Measurements from ENCODE around the gene LRTM1.
A peak's percentile ranks its signal among the peaks of the same experiment; 100 is the strongest.

Gene LRTM1

DNA sequence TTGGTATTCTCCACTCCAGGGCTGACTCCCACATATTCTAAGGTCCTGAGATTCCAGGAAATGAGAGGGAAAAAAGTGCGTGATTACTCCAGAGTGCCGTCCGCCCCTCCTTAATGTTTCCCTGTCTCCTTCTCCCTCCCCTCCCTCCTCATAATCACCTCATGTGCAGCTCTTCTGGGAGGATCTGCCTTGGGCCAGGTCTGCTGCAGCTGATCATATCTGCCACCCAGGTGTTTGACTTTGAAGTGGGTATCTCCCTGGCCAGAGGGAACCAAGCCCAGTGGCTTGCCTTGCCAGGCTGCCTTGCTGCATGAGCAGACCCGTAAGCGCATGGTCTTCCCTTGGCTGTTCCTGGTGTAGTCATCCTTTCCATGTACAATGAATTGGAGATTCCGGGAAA lies 28.1 kb upstream of the LRTM1 start:
- no peak for DNase-seq (ENCODE audit: low read depth)
- TF ChIP-seq, protein P1, sequence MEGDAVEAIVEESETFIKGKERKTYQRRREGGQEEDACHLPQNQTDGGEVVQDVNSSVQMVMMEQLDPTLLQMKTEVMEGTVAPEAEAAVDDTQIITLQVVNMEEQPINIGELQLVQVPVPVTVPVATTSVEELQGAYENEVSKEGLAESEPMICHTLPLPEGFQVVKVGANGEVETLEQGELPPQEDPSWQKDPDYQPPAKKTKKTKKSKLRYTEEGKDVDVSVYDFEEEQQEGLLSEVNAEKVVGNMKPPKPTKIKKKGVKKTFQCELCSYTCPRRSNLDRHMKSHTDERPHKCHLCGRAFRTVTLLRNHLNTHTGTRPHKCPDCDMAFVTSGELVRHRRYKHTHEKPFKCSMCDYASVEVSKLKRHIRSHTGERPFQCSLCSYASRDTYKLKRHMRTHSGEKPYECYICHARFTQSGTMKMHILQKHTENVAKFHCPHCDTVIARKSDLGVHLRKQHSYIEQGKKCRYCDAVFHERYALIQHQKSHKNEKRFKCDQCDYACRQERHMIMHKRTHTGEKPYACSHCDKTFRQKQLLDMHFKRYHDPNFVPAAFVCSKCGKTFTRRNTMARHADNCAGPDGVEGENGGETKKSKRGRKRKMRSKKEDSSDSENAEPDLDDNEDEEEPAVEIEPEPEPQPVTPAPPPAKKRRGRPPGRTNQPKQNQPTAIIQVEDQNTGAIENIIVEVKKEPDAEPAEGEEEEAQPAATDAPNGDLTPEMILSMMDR (conservative IDR thresholded peaks at IDR 0.05; ENCODE audit: low read depth, low read length) = no peak
- no peak overlapping the region for H3K4me3 ChIP-seq (ENCODE audit: low read length)

DNA sequence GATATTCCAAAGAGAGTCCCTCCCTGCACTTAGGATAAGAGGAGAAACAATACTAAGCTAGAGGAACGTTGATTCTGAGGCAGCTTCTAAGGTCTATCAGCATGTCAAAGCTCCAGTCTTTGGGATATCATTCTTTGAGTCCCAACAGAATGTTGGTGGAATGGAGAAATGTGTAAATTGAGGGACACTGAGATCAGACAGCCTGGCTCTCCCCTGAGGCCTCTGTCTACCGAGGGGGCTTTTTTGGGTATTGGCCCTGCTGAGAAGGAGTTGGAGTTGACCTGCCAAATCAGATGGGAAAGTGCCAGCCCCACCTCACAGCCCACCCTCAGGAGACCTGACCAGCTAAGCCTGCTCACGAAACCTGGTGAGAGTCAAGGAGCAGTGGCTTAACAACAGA lies 27.6 kb upstream of the LRTM1 start:
- no peak overlapping the region for H3K4me3 ChIP-seq (ENCODE audit: low read length)
- TF ChIP-seq, protein P1 (conservative IDR thresholded peaks at IDR 0.05; ENCODE audit: low read depth, low read length) = no peak
- no peak for DNase-seq (ENCODE audit: low read depth)

DNA sequence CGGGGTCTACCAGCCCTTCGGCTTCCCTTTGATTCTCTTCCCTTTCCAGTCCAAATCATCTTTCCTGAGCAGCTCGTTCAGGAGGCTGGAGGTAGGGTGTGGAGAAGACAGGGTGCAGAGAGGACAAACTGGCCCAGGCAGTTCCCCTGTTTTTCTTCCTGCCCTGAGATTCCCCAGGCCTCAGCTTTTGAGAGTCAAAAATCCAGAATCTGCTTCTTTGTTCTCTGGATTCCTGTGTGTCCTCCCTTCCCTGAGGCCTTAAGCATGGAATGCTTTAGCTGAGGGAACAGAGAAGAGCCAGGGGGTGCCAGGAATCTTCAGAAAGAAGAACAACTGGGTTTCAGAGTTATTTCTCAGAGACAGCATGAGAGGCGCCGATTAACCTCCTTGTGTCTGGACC lies 26.7 kb upstream of the LRTM1 start:
- TF ChIP-seq, protein P1 (conservative IDR thresholded peaks at IDR 0.05; ENCODE audit: low read depth, low read length) = no peak
- H3K4me3 ChIP-seq (ENCODE audit: low read length) = no peak overlapping the region
- DNase-seq (ENCODE audit: low read depth) = no peak

DNA sequence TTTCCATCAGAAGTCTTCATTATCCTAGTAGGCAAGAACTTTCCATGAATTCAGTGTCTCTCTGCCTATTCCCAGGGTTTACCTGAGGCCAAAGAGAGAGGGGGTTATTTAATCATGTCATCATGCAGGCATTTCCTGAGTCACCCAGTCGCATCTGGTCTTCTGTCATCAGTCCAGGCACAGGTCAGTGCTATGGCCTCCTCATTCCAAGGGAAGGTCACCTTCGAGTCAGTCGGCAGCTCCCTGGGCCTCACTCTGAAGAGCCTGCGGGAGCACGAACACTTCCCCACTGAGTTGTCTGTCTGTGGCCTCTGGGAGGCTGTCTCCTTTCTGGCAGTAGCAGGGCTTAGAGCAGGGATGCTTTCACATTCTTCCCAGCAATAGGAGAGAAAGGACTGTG lies 26.2 kb upstream of the LRTM1 start:
- H3K4me3 ChIP-seq (ENCODE audit: low read length) = no peak overlapping the region
- DNase-seq (ENCODE audit: low read depth) = no peak
- TF ChIP-seq, protein P1 (conservative IDR thresholded peaks at IDR 0.05; ENCODE audit: low read depth, low read length) = no peak

DNA sequence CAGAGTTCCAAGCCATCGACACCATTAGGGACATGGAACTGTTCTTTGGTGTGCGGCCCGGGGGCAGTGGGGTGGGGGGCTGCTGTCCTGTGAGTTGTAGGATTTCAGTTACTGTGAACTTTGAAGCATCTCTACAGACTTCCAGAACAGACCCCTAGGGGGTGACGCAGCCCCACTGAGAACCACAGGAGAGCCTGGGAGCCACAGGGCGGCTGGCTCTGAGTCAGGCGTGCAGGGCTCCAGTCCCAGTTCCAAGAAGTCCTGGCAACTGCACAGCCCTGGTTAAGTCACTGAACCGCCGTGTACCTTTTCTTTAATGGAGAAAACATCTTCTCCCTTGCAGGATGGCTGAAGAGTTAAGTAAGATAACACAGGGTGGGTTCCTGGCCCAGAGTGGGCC lies 23.5 kb upstream of the LRTM1 start:
- H3K4me3 ChIP-seq (ENCODE audit: low read length) = no peak overlapping the region
- TF ChIP-seq, protein P1 (conservative IDR thresholded peaks at IDR 0.05; ENCODE audit: low read depth, low read length) = peak; percentile 78
- DNase-seq (ENCODE audit: low read depth) = peak; percentile 56

DNA sequence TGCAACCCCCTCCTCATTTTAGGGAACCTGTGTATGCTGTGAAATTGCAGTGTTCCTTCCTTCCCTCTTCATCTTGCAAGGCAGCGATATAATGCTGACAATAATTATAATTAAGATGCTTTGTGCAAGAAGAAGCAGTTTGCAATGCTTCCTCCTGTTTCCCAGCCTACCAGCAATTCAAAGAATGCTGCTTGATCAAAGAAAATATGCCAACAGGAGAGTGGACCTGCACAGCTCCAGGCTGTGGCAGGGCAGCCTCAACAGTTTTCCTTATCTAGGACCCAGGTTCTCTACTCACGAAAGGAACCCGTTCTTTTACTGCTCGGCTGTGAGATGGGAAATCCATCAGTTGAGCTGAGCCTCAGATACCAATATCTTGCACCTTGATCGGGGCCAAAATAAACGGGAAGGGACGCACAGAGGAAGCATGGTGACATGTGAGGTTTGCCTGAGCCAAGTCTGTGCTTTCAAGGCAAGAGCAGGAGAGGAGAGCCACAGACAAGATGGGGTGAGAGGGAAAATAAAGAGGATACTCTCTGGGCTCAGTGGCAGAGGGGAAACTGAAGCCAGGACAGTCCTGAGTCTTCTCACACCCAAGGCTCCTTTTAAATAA lies 22.6 kb upstream of the LRTM1 start:
- DNase-seq (ENCODE audit: low read depth) = no peak
- no peak overlapping the region for H3K4me3 ChIP-seq (ENCODE audit: low read length)
- TF ChIP-seq, protein P1 (conservative IDR thresholded peaks at IDR 0.05; ENCODE audit: low read depth, low read length) = no peak

DNA sequence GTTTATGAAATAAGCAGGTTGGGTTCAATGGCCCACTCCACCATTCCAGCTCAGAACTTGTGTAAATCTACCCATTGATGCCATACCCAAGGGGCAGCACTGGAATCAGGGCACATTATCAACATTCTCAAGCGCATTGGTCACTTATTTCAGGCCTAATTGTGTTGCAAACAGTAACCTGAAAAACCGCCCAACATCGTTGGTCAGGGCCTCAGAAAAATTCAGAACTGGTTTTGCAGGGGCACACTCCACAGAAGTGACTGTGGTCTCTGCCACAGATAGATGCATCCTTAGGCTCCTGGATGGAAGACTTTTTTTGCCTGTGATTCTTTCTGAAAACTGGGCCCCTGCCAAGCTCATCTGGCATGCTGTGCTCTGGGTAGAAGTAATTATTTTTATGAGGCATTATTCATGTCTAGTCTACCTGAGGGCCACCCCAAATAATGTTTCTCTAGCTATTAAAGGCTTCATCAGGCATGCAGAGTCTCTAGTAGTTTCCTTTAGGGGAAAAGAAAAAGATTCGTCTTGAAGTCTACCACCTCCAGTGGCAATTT lies 21.7 kb upstream of the LRTM1 start:
- no peak overlapping the region for H3K4me3 ChIP-seq (ENCODE audit: low read length)
- no peak for DNase-seq (ENCODE audit: low read depth)
- TF ChIP-seq, protein P1 (conservative IDR thresholded peaks at IDR 0.05; ENCODE audit: low read depth, low read length) = no peak
